ENCODE data around the gene HDAC1. TPM values are rescaled to one million over a fixed set of nuclear protein-coding genes. Genes with fewer than 3 reads are reported as not detected.

Gene HDAC1
- total and polyA plus RNA-seq, 11 donors = 20.0 to 46.6 (median 29.3) TPM

DNA sequence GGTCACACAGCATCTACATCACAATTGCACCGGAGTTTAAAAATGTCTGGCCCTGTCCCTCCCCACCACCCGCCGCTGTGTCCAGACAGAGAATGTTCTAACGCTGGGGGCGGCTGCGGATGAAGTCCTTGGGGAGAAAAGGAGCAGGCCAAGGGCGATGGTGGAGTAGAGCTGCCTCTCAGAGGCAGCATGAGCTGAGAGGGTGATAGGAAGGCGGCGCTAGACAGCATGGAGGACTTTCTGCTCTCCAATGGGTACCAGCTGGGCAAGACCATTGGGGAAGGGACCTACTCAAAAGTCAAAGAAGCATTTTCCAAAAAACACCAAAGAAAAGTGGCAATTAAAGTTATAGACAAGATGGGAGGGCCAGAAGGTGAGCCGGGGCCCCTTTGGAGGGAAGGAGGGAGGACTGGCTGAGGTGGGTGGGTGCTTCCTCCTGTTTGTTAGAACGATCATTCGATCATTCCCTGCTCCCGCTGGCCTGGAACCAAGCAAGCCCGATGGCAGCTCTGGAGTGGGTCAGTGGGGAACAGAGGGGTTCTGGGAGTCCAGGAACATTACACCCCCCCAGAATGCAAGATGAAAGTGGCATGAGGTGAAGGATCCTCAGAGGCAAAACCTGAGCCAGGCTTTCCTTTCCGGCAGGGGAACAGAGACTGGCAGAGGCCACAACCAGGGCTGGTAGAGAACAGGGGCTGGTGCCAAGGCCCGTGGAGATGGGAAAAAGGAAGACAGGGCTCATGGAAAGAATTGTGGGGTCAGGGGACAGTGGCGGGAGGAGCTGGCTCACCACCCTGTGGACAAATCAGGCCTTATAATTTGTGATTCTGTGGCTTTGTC, 70.8 kb downstream of the HDAC1 start, which contains the start of the genes FAM229A and TSSK3:
FAM229A (minus strand) TSS at position 12 of the 840 bp plus-strand sequence. CDS start 394 bp downstream, outside the sequence.
TSSK3 (plus strand) TSS at position 66 of the 840 bp plus-strand sequence; CDS start at position 229, 163 bp downstream.
- H3K27me3 ChIP-seq = no peaks in the 10 kb centered on the region
- H3K4me1 ChIP-seq = peaks cover 3 to 26% (median 15%) of the 10 kb centered on the region in 12 donors
- TF ChIP-seq, protein P1, sequence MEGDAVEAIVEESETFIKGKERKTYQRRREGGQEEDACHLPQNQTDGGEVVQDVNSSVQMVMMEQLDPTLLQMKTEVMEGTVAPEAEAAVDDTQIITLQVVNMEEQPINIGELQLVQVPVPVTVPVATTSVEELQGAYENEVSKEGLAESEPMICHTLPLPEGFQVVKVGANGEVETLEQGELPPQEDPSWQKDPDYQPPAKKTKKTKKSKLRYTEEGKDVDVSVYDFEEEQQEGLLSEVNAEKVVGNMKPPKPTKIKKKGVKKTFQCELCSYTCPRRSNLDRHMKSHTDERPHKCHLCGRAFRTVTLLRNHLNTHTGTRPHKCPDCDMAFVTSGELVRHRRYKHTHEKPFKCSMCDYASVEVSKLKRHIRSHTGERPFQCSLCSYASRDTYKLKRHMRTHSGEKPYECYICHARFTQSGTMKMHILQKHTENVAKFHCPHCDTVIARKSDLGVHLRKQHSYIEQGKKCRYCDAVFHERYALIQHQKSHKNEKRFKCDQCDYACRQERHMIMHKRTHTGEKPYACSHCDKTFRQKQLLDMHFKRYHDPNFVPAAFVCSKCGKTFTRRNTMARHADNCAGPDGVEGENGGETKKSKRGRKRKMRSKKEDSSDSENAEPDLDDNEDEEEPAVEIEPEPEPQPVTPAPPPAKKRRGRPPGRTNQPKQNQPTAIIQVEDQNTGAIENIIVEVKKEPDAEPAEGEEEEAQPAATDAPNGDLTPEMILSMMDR (IDR thresholded peaks at IDR 0.05) = no peak
- TF ChIP-seq POLR2A (IDR thresholded peaks at IDR 0.05) = no peak
- peaks cover 0 to 49% (median 42%) of the 10 kb centered on the region in 9 donors for H3K36me3 ChIP-seq
- WGBS, 4 donors = 53 to 66% (median 55%) methylated on average over 17 of the region's 17 CpGs
- intact Hi-C loops (cut with DNase I) = no loop called here
- H3K27ac ChIP-seq = peak within 1 kb of the TSS in 7 of 12 donors; percentile 9 to 63 (median 30)
- H3K4me3 ChIP-seq = peak within 1 kb of the TSS; percentile 10 to 58 (median 48)
- DNase-seq (peak in 1 of 5 donors; percentile 20), ATAC-seq (peak in 3 of 4 donors; percentile 16 to 39 (median 16))
- H3K9me3 ChIP-seq = no peaks in the 10 kb centered on the region

DNA sequence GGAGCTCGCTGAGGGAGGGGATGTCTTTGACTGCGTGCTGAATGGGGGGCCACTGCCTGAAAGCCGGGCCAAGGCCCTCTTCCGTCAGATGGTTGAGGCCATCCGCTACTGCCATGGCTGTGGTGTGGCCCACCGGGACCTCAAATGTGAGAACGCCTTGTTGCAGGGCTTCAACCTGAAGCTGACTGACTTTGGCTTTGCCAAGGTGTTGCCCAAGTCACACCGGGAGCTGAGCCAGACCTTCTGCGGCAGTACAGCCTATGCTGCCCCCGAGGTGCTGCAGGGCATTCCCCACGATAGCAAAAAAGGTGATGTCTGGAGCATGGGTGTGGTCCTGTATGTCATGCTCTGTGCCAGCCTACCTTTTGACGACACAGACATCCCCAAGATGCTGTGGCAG, 71.8 kb downstream of the HDAC1 start:
- WGBS, 4 donors = 88 to 96% (median 92%) methylated on average over 10 to 12 of the region's 12 CpGs
- Histone ChIP-seq H3K27me3 (no peaks in the 10 kb centered on the region), H3K36me3 (peaks cover 0 to 59% (median 53%) of the 10 kb centered on the region in 9 donors), H3K4me3 (no peak overlapping the region), H3K4me1 (peaks cover 3 to 21% (median 15%) of the 10 kb centered on the region in 12 donors), H3K27ac (no peak overlapping the region), H3K9me3 (no peaks in the 10 kb centered on the region)
- intact Hi-C loops (cut with DNase I) = no loop called here
- DNase-seq (no peak), ATAC-seq (no peak)
- TF ChIP-seq, protein P1 (IDR thresholded peaks at IDR 0.05) = no peak
- no peak for TF ChIP-seq POLR2A (IDR thresholded peaks at IDR 0.05)

DNA sequence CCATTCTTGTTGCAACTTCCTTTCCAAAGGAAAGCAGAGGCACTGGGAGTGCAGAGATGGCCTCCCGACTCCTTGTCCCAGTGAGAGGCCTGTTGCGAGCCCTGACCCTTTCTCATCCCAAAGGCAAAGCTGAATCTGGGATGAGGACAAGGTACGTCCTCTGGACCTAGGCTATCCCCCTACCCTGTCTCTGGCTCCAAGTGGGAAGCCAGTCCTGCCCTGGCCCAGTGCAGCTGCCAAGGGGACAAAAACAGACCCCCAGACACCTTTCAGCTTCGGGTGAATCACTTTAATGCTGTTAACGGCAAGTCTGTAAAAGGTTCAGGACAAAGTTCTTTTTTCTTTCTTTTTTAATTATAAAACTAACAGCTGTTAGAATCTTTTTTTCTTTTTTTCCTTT, 73.0 kb downstream of the HDAC1 start:
- H3K4me3 ChIP-seq = no peak overlapping the region
- ATAC-seq (no peak), DNase-seq (no peak)
- no peaks in the 10 kb centered on the region for H3K9me3 ChIP-seq
- H3K27me3 ChIP-seq = no peaks in the 10 kb centered on the region
- no peak for TF ChIP-seq POLR2A (IDR thresholded peaks at IDR 0.05)
- TF ChIP-seq, protein P1 (IDR thresholded peaks at IDR 0.05) = no peak
- intact Hi-C loops (cut with DNase I) = no loop called here
- no peak overlapping the region for H3K27ac ChIP-seq
- H3K36me3 ChIP-seq = peaks cover 0 to 70% (median 64%) of the 10 kb centered on the region in 9 donors
- H3K4me1 ChIP-seq = peaks cover 3 to 21% (median 15%) of the 10 kb centered on the region in 12 donors
- 82 to 92% (median 90%) methylated on average over 5 of the region's 5 CpGs for WGBS, 4 donors

DNA sequence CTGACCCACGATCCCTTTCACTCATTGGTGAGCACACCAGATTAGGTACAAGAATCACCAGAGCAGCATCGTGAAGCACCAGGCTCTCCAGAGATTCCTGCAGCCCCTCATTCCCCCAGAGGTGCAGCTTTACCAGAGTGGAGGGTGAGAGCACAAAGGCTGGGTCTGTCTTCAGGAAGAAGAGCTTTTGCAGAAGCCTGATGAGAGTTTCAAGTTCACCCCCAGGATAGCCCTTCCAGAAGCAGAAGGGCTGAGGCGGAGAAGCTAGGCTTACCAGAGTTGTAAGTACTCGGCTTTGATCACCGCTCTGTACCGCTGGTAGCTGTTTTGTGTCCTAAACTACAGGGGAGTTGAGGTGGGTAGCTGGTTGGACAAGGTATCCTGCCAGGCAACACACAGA, 73.6 kb downstream of the HDAC1 start:
- Histone ChIP-seq H3K4me3 (no peak overlapping the region), H3K27me3 (no peaks in the 10 kb centered on the region), H3K4me1 (peaks cover 3 to 21% (median 15%) of the 10 kb centered on the region in 12 donors), H3K9me3 (no peaks in the 10 kb centered on the region), H3K36me3 (peaks cover 0 to 74% (median 70%) of the 10 kb centered on the region in 9 donors), H3K27ac (no peak overlapping the region)
- no peak for TF ChIP-seq POLR2A (IDR thresholded peaks at IDR 0.05)
- TF ChIP-seq, protein P1 (IDR thresholded peaks at IDR 0.05) = no peak
- intact Hi-C loops (cut with DNase I) = no loop called here
- ATAC-seq (no peak), DNase-seq (no peak)
- 83 to 87% (median 86%) methylated on average over 6 of the region's 6 CpGs for WGBS, 4 donors

Measured in heart left ventricle (tissue), 16 donors.